Gastroesophageal sphincter (tissue), 3 donors: Measurements from ENCODE around the gene ETV6.

Experiments
- CTCF ChIP-seq, 4 experiments: fragments of 200-600 bp in 2 of 4; fragments of 450-650 bp in 2 of 4; sonication (generic) in 1 of 4; IDR thresholded peaks; one replicate each; pipeline ENCODE4 v1.5.1; 2017 to 2019; ENCODE audit warnings: antibody characterized with exemption in 4 of 4, mild to moderate bottlenecking in 2 of 4, moderate library complexity in 2 of 4
- POLR2A ChIP-seq, 2 donors: fragments of 450-650 bp; IDR thresholded peaks; one replicate each; pipeline ENCODE4 v1.6.1; 2017; ENCODE audit warnings: antibody characterized with exemption in 2 of 2, mild to moderate bottlenecking in 2 of 2, moderate library complexity in 1 of 2

- TF ChIP-seq POLR2A (IDR thresholded peaks at IDR 0.05), result no peak
- TF ChIP-seq CTCF (IDR thresholded peaks at IDR 0.05), result no peak
Observed at GRCh38 chr12:11923067-11923466, 273.6 kb downstream of the ETV6 start.
